ENCODE data around the gene ZNF521. TPM values are rescaled to one million over a fixed set of nuclear protein-coding genes. Genes with fewer than 3 reads are reported as not detected.
A peak's percentile ranks its signal among the peaks of the same experiment; 100 is the strongest.

Gene ZNF521
- total RNA-seq, 1 experiment from 2014 or later: 20.3 TPM

DNA sequence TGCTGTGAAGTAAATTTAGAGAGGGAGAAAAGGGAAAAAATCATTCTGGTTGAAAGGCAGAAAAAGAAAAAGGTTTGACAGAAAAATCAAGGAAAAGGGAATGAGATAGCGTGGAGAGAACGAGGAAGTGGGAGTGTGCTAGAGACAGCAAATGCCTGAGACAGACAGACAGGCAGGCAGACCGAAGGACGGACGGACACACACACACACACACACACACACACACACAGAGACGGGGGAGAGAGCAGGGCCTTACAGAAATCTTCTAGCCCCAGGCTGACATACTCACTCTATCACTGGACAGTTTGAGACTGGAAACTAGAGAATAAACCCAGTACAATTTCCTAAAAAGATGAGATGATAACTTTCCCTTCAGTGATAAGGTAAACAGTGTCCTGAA lies 238.4 kb downstream of the ZNF521 start:
- no peak for DNase-seq
- H3K27me3 ChIP-seq: no peaks in the 10 kb centered on the region
- H3K27ac ChIP-seq: no peak overlapping the region
- H3K36me3 ChIP-seq: no peaks in the 10 kb centered on the region; the same call in 1 of the 2 replicates
- no peaks in the 10 kb centered on the region; the same call in 1 of the 2 replicates for H3K9me3 ChIP-seq (replicated peaks)
- no peak overlapping the region for H3K4me3 ChIP-seq
- peaks cover 3% of the 10 kb centered on the region for H3K4me1 ChIP-seq

DNA sequence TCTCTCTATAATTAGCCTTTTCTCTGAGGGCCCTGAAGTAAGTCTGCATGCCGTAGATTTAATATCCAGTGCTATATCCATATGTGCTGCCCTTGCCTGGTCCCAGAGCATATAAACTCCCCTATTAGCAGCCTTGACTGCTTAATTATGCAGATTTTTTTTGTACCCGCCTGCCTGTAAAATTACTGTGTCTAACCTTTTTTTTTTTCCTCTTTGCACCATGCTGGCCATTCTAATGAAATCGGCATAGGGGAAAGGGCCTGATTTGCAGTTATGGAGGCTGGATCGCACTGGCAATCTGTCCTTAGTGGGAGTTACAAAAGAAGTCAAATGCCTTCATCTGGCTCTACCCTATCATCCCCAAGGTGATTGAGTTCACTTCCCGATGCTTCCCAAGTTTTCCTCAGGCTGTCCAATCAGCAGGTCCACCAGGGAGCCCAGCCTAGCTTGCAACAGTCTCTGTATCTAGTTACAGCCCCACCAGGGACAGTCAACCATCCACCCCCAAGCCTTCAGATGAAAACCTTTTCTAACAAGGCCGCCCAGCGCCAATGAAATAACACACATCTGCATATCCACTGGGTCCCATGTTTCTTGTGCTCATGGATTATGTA lies 239.0 kb downstream of the ZNF521 start:
- Histone ChIP-seq H3K27me3 (no peaks in the 10 kb centered on the region), H3K36me3 (no peaks in the 10 kb centered on the region; the same call in 1 of the 2 replicates), H3K27ac (no peak overlapping the region)

DNA sequence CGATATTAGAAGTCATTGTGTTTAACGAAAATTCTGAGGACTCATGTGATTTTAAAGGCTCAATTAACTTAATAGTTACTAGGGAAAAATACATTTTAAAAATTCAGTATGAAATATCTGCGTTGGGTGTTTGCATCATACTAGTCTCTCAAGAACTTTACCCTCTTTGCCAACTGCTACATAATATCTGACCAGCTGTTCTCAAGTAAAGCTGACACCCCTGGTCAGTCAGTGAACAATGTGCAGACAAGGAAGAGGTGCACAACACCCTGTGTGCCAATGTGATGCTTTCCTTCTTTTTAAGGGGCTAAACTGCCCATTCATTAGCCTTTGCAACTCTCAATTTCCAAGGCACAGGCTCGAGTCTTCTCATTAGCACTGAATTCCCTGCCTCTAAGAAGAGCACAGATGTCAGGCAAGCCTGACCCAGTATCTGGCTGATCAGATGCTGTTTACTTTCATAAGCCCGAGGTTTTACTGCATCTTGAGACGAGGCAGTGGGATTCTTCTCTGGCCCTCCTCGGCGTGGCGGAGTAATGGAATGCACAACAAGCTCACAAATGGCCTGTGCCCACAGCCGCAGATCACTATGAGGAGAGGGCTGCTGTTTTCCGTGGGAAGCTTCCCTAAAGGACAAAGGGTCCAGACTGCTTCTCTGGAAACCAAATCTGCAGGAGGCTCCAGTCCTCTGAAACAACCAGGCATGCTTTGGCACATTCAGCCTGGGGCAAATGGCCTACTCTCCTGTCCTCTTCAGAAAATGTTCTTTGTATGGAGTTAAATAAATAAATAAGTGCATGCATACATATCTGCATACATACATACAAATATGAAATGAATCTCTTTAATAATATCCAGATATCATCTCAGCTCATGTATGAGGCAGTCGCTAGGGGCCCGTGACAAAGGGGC lies 240.3 kb downstream of the ZNF521 start:
- no peak overlapping the region for H3K27ac ChIP-seq
- DNase-seq: peak; percentile 4 to 8

More for the DNA sequence above, 239.0 kb downstream of the ZNF521 start:
- Histone ChIP-seq H3K9me3 (replicated peaks) (no peaks in the 10 kb centered on the region; the same call in 1 of the 2 replicates), H3K4me1 (peaks cover 3% of the 10 kb centered on the region), H3K4me3 (no peak overlapping the region)
- DNase-seq: no peak

DNA sequence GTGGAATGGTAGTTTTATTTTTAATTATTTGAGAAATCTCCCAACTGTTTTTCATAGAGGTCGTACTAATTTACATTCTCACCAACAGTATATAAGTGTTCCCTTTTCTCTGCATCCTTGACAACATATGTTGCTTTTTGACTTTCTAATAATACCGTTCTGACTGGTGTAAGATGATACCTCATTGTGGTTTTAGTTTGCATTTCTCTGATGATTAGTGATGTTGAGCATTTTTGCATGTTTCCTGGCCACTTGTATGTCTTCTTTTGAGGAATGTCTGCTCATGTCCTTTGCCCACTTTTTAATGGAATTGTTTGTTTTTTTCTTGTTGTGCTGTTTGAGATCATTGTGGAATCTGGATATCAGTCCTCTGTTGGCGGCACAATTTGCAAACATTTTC lies 242.5 kb downstream of the ZNF521 start:
- H3K27ac ChIP-seq: no peak overlapping the region
- H3K9me3 ChIP-seq (replicated peaks): no peaks in the 10 kb centered on the region
- H3K4me1 ChIP-seq: peaks cover 3% of the 10 kb centered on the region
- no peaks in the 10 kb centered on the region; the same call in 1 of the 2 replicates for H3K36me3 ChIP-seq
- H3K4me3 ChIP-seq: no peak overlapping the region
- DNase-seq: peak in 1 of 2 experiments; percentile 1
- no peaks in the 10 kb centered on the region for H3K27me3 ChIP-seq

More for the DNA sequence above, 240.3 kb downstream of the ZNF521 start:
- H3K4me1 ChIP-seq: peaks cover 3% of the 10 kb centered on the region
- no peaks in the 10 kb centered on the region; the same call in 1 of the 2 replicates for H3K36me3 ChIP-seq
- no peaks in the 10 kb centered on the region for H3K27me3 ChIP-seq
- H3K9me3 ChIP-seq (replicated peaks): no peaks in the 10 kb centered on the region
- H3K4me3 ChIP-seq: no peak overlapping the region

DNA sequence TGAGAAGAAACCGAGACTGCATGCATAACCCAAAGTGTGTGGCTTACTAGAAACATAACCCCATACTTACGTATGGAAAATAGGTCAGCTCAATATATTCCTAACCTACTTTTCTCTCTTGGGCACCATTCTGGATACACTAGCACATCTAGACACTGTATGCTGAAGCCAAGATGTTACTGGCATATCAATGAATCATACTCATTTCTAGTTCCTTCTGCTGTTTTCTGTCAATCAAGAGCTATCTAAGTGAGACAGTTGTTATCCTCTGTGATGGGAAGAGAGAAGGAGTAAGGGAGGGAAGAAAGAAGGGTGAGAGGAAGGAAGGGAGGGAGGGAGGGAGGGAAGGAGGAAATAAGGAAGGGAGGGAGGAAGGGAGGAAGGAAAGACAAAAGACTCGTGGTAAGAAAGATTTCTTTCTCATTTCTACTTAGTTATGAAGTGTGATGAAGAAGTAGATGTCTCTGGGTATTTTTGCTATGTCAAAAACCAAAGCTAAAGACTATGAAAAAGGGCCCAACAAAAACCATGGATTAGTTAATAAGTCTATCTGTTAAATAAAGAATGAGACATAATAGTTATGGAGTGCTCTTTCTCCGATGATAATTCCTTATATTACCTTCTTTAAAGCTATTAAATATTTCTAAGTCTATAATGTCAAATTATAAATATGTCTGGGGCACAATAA lies 248.4 kb downstream of the ZNF521 start:
- Histone ChIP-seq H3K36me3 (no peaks in the 10 kb centered on the region), H3K27me3 (no peaks in the 10 kb centered on the region), H3K4me3 (no peak overlapping the region), H3K4me1 (no peaks in the 10 kb centered on the region), H3K9me3 (replicated peaks) (no peaks in the 10 kb centered on the region), H3K27ac (no peak overlapping the region)
- no peak for DNase-seq

DNA sequence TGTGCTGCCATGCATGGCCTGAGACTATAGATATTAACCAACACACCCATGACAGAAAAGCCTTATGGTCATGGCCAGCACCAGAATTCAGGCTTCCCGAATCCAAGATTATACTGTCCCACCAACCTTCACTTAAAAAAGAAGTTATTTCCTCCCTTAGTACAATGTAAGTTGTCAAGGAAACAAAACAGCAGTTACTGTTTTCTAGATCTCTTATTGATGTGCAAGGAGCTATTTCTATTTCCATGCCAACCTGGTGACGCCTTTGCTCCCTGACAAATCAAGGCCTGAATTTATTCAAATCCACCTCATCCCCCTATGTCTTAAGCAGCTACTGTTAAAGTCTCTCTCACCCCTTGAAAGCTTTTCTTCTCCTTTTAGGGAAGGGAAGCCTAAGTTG lies 249.3 kb downstream of the ZNF521 start:
- no peaks in the 10 kb centered on the region for H3K9me3 ChIP-seq (replicated peaks)
- no peaks in the 10 kb centered on the region for H3K36me3 ChIP-seq
- no peak overlapping the region for H3K4me3 ChIP-seq
- no peak for DNase-seq
- no peaks in the 10 kb centered on the region for H3K4me1 ChIP-seq
- H3K27ac ChIP-seq: no peak overlapping the region
- no peaks in the 10 kb centered on the region for H3K27me3 ChIP-seq

DNA sequence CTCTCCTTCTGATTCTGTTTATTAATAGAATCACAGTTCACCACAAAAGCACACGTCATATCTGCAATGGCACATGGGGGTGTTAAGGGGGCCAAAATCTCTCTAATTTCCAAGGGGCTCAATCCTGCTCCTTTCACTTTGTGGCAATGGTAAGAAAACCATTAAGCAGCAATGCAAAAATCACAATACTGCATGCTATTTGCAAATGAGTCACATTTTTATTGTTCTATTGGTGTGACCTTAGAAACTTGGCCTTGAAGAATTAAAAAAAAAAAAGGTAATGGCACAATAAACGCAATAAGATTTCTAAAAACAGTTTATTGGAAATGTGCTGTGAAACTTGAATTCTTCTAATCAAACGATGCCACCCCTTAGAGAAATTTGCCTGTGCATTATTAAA lies 251.5 kb downstream of the ZNF521 start:
- Histone ChIP-seq H3K9me3 (replicated peaks) (no peaks in the 10 kb centered on the region), H3K4me3 (no peak overlapping the region), H3K27ac (no peak overlapping the region), H3K4me1 (no peaks in the 10 kb centered on the region), H3K36me3 (no peaks in the 10 kb centered on the region), H3K27me3 (no peaks in the 10 kb centered on the region)
- no peak for DNase-seq

DNA sequence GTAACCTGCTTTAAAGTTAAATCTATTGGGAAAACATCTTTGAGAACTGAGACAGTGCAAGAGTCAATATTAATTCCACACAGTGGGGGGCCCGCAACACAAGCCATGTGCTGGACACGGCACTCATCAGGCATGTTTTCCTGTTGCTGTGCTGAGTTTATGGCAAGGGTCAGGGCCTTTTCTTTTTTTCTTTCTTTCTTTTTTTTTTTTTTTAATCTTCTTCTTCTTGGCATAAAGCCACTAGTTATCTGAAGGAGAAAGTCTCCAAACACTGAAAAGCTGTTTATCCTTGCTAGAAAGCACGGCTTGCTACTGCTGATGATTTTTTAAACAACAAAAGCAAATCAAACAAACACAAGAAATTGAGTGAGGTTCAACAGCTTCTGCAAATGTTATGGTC lies 252.1 kb downstream of the ZNF521 start:
- no peak overlapping the region for H3K4me3 ChIP-seq
- H3K36me3 ChIP-seq: no peaks in the 10 kb centered on the region
- H3K27me3 ChIP-seq: no peaks in the 10 kb centered on the region
- H3K4me1 ChIP-seq: no peaks in the 10 kb centered on the region
- no peaks in the 10 kb centered on the region for H3K9me3 ChIP-seq (replicated peaks)
- no peak overlapping the region for H3K27ac ChIP-seq
- peak; percentile 2 to 3 for DNase-seq

DNA sequence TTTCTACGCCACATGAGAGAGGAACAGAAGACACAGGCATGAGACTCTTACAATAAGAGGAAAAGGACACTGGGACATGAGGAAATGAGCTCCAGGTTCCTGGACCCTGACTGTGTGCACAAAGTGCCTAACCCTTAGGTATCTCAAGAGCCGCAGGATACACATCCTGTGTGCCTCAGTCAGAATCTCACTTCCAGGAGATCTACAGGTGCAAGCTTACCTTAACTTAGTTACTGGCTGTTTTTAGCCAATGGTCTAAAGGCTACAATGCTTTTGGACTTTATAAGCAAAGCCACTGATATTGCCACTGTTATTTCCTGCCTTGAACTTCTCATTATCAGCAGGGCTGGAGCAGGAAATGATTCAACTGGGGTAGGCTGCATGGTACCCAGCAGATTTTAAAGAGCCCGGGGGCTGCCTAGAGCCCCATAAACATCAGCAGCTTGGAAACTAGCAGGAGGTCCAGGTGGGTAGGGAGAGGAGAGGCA lies 254.4 kb downstream of the ZNF521 start:
- Histone ChIP-seq H3K27ac (no peak overlapping the region), H3K9me3 (replicated peaks) (no peaks in the 10 kb centered on the region), H3K4me1 (no peaks in the 10 kb centered on the region), H3K4me3 (no peak overlapping the region), H3K36me3 (no peaks in the 10 kb centered on the region), H3K27me3 (no peaks in the 10 kb centered on the region)
- no peak for DNase-seq

DNA sequence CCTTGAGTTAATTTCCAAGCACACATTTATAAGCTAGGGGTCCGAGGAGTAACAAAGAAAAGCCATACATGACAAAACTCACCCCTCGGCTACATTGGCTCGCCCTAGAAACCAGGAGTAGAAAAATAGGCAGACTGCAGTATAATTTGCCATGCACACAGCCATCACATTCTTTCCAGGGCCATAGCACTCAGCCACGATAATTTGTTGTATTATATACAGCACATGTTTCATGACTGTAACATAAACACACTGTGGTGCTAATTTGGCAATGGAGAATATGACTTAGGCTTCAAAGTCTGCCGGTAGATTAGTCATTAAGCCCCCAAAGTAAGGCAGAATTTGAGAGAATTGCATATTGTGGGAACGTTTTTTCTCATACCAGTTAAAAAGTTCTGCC lies 254.9 kb downstream of the ZNF521 start:
- H3K9me3 ChIP-seq (replicated peaks): no peaks in the 10 kb centered on the region
- H3K4me3 ChIP-seq: no peak overlapping the region
- no peak overlapping the region for H3K27ac ChIP-seq
- no peaks in the 10 kb centered on the region for H3K36me3 ChIP-seq
- no peak for DNase-seq
- no peaks in the 10 kb centered on the region for H3K27me3 ChIP-seq
- no peaks in the 10 kb centered on the region for H3K4me1 ChIP-seq

DNA sequence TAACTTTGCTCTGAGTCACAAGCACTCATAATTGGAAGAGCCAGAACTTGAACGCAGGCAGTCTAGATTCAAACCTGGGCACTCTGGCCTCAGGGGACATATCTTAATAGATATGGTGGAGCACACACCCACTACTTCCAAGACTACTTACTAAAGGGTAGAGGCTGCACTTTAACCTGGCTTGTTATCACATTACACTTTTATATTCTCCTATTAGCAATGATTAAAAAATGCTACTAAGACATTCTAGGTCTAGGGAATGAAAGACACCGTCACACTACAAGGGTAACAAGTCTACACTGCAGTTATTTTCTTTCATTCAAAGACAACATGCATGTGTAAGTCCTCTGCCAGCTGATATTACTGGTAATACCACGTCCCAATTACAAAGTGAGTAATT lies 258.8 kb downstream of the ZNF521 start:
- Histone ChIP-seq H3K4me1 (no peaks in the 10 kb centered on the region), H3K36me3 (peaks cover 4% of the 10 kb centered on the region; the same call in 1 of the 2 replicates), H3K4me3 (no peak overlapping the region), H3K27me3 (no peaks in the 10 kb centered on the region), H3K9me3 (replicated peaks) (no peaks in the 10 kb centered on the region), H3K27ac (no peak overlapping the region)
- DNase-seq: no peak

DNA sequence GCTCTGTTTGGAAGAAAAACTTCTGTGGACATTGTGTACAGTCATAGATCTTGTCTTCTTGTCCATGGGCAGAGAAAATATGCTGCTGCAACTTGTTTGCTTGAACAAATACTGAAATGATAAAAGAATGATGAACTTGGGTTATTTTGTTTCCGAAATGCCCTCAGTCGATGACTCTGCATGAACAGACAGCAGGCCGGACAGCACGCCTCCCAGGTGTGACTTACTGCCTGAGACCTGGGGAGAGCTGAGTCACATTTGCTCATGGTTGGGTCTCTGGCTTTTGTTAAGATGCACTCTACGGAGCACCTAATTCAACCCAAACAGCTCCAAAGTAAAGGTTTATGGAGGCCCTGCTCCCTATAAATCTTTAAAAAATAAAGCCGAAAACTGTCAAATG lies 262.5 kb downstream of the ZNF521 start:
- no peaks in the 10 kb centered on the region for H3K9me3 ChIP-seq (replicated peaks)
- H3K27ac ChIP-seq: no peak overlapping the region
- H3K36me3 ChIP-seq: peaks cover 4% of the 10 kb centered on the region; the same call in 1 of the 2 replicates
- DNase-seq: no peak
- no peaks in the 10 kb centered on the region for H3K27me3 ChIP-seq
- H3K4me3 ChIP-seq: no peak overlapping the region
- no peaks in the 10 kb centered on the region for H3K4me1 ChIP-seq

DNA sequence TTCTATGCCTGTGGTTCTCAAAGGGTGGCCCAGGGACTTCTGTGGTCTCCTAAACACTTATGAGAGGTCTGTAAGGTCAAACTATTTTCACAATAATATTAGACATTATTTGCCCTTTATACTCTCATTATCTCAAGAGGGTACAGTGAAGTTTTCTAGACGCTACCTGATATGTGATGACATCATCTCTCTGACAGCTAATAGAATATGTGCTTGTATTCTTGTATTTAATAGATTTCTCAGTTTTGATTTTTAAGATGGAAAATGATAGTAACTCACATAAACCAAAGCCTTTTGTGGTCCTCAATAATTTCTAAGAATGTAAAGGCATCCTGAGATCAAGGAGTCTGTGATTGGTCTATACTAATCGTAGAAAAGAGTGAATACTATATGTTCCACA lies 265.1 kb downstream of the ZNF521 start:
- no peak overlapping the region for H3K4me3 ChIP-seq
- peaks cover 4% of the 10 kb centered on the region; the same call in 1 of the 2 replicates for H3K36me3 ChIP-seq
- H3K9me3 ChIP-seq (replicated peaks): no peaks in the 10 kb centered on the region
- no peak for DNase-seq
- no peak overlapping the region for H3K27ac ChIP-seq
- H3K27me3 ChIP-seq: no peaks in the 10 kb centered on the region
- no peaks in the 10 kb centered on the region for H3K4me1 ChIP-seq

DNA sequence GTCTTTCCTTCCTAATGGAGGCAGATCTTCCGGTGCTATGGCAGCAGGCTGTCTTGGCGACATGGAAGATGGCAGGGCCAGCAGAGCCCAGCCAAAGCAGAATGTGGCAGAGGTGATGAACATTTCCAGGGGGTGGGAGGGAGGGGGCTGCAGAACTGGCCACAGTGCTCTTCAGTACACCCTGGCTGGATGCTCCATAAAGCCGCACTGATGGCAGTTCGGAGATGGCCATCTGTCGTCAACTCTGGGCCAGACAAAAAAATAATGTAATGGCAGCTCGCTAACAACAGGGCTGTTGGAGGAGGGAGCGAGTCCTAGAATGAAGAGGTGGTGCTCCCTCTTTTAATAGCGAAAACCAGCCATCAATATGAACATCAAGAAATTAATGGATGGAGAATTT lies 271.0 kb downstream of the ZNF521 start:
- Histone ChIP-seq H3K36me3 (no peaks in the 10 kb centered on the region), H3K9me3 (replicated peaks) (no peaks in the 10 kb centered on the region), H3K27ac (no peak overlapping the region), H3K4me1 (no peaks in the 10 kb centered on the region), H3K27me3 (no peaks in the 10 kb centered on the region), H3K4me3 (no peak overlapping the region)
- no peak for DNase-seq

DNA sequence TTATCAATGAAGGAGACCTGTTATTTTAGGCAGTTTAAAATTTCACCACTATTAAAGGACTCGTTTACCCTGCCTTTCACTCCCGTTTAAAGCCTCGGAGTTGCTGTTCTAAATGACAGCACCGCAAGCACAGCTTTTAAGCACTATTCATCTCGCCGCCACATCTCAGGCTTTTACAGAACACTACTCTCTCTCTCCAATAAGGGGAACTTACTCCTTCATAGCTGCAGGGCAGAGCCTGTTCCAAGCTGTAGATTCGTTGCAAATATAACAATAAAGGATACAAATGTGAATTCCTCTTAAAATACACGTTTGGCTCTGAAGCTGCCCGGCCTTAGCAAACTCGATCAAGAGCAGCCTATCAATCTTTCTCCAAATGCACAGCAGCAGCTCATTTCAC lies 271.8 kb downstream of the ZNF521 start:
- Histone ChIP-seq H3K36me3 (no peaks in the 10 kb centered on the region), H3K9me3 (replicated peaks) (no peaks in the 10 kb centered on the region), H3K27ac (no peak overlapping the region), H3K27me3 (no peaks in the 10 kb centered on the region), H3K4me3 (no peak overlapping the region), H3K4me1 (no peaks in the 10 kb centered on the region)
- DNase-seq: no peak

Data from SJCRH30 (cell line).